Tibial nerve (tissue), 4 donors: ENCODE measurements around the gene OR6S1.

Experiments
- EP300 ChIP-seq, 2 donors: sonication (generic); formaldehyde crosslinking; IDR thresholded peaks; one replicate each; pipeline ENCODE4 v1.6.1; 2017; ENCODE audit warnings: antibody characterized with exemption in 2 of 2, mild to moderate bottlenecking in 1 of 2
- POLR2A ChIP-seq, 2 donors: fragments of 450-650 bp; IDR thresholded peaks; one replicate each; pipeline ENCODE4 v1.6.1; 2017; ENCODE audit warnings: antibody characterized with exemption in 2 of 2, mild to moderate bottlenecking in 2 of 2, moderate library complexity in 2 of 2
- TF ChIP-seq, protein P1 (sequence below), 5 experiments: fragments of 200-600 bp in 3 of 5; fragments of 450-650 bp in 2 of 5; sonication (generic) in 3 of 5; IDR thresholded peaks; one replicate each; pipeline ENCODE4 v1.5.1; 2016 to 2019; ENCODE audit warnings: antibody characterized with exemption in 5 of 5, mild to moderate bottlenecking in 3 of 5, moderate library complexity in 2 of 5

DNA sequence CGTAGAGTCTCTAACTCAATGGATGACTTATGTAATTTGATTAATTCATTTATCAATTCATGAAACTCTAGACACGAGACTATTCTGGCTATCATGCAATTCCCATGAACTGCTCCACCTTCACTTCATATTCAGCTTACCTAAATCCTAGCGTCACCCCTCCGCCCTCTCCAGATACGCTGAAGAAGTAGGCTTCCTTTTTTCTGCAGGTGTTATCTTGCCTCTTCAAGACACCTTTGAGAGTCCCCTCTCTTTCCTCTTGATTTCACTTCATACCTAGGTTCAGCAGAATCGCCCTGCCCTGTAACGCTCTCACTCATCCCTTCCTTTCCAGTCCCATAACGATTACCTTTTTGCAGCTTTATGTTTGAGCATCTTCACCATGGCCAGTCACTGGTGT lies 38.9 kb upstream of the OR6S1 start:
- TF ChIP-seq, protein P1, sequence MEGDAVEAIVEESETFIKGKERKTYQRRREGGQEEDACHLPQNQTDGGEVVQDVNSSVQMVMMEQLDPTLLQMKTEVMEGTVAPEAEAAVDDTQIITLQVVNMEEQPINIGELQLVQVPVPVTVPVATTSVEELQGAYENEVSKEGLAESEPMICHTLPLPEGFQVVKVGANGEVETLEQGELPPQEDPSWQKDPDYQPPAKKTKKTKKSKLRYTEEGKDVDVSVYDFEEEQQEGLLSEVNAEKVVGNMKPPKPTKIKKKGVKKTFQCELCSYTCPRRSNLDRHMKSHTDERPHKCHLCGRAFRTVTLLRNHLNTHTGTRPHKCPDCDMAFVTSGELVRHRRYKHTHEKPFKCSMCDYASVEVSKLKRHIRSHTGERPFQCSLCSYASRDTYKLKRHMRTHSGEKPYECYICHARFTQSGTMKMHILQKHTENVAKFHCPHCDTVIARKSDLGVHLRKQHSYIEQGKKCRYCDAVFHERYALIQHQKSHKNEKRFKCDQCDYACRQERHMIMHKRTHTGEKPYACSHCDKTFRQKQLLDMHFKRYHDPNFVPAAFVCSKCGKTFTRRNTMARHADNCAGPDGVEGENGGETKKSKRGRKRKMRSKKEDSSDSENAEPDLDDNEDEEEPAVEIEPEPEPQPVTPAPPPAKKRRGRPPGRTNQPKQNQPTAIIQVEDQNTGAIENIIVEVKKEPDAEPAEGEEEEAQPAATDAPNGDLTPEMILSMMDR (IDR thresholded peaks at IDR 0.05), result no peak
- TF ChIP-seq EP300 (IDR thresholded peaks at IDR 0.05) (no peak), POLR2A (IDR thresholded peaks at IDR 0.05) (no peak)
